ENCODE data around the gene EPB41L2. TPM values are rescaled to one million over a fixed set of nuclear protein-coding genes. Genes with fewer than 3 reads are reported as not detected.

Gene EPB41L2
- total RNA-seq, 1 experiment from 2014 or later, result 74.8 TPM

- no peak overlapping the region for H2AFZ ChIP-seq (ENCODE audit: low read depth, low read length, poor library complexity, severe bottlenecking)
Observed at GRCh38 chr6:131096786-131097185, 33.7 kb upstream of the EPB41L2 start.

GRCh38 chr6:131093334-131093733 lies 30.3 kb upstream of the EPB41L2 start:
- H3K9me3 ChIP-seq (ENCODE audit: control insufficient read depth in 1 of 2, insufficient read depth in 1 of 2, low read depth in 1 of 2, low read length in 2 of 2), result no peaks in the 10 kb centered on the region
- no peaks in the 10 kb centered on the region for H3K9me2 ChIP-seq (ENCODE audit: insufficient read depth)
- ATAC-seq (no peak), DNase-seq (ENCODE audit: low read depth, low spot score) (no peak)
- H3K27ac ChIP-seq (ENCODE audit: low read depth, low read length), result no peak overlapping the region
- no peak overlapping the region for H3K9ac ChIP-seq (ENCODE audit: low read length)
- H2AFZ ChIP-seq (ENCODE audit: low read depth, low read length, poor library complexity, severe bottlenecking), result no peak overlapping the region
- H3K36me3 ChIP-seq (ENCODE audit: control insufficient read depth in 1 of 2, insufficient read depth in 2 of 2, low read length in 2 of 2), result no peaks in the 10 kb centered on the region
- no peaks in the 10 kb centered on the region for H3K27me3 ChIP-seq (ENCODE audit: insufficient read depth, low read length)
- no TSS peak for BruUV-seq (replicated peaks)
- H3K4me2 ChIP-seq (ENCODE audit: low read length), result no peak overlapping the region
- H3K79me2 ChIP-seq (ENCODE audit: insufficient read depth, low read length), result no peaks in the 10 kb centered on the region
- intact Hi-C loops (cut with micrococcal nuclease), result no loop called here
- CTCF ChIA-PET, result no interaction called here
- POLR2A ChIA-PET, result no interaction called here
- RAD21 ChIA-PET (ENCODE audit: low non-redundant PET in 1 of 2, low total read pairs in 2 of 2, uncharacterized antibody in 2 of 2, unreplicated experiment in 2 of 2), result no interaction called here
- H3K4me1 ChIP-seq (ENCODE audit: control insufficient read depth in 1 of 2, insufficient read depth in 2 of 2, low read length in 2 of 2), result no peaks in the 10 kb centered on the region
- no peak overlapping the region for H3K4me3 ChIP-seq (replicated peaks in 1 of 2; ENCODE audit: low read depth in 1 of 2, low read length in 2 of 2)
- H4K20me1 ChIP-seq (ENCODE audit: insufficient read depth), result no peaks in the 10 kb centered on the region
- no peak for TF ChIP-seq CBX3 (IDR thresholded peaks at IDR 0.05; ENCODE audit: low read depth)
- TF ChIP-seq POLR2AphosphoS5 (IDR thresholded peaks at IDR 0.05; ENCODE audit: low read depth, low read length), result no peak
- TF ChIP-seq ZBTB33 (IDR thresholded peaks at IDR 0.05; ENCODE audit: extremely low read depth, insufficient replicate concordance, low read length), result no peak
- TF ChIP-seq YY1 (IDR thresholded peaks at IDR 0.05; ENCODE audit: extremely low read depth, insufficient replicate concordance, low read depth, low read length), result no peak
- TF ChIP-seq MAX (IDR thresholded peaks at IDR 0.05), result no peak
- no peak for TF ChIP-seq SIN3A (IDR thresholded peaks at IDR 0.05; ENCODE audit: low read depth)
- TF ChIP-seq ELF1 (IDR thresholded peaks at IDR 0.05; ENCODE audit: borderline replicate concordance, low read depth), result no peak
- TF ChIP-seq POLR2A (IDR thresholded peaks at IDR 0.05; ENCODE audit: borderline replicate concordance, extremely low read depth, insufficient read depth, insufficient read length), result no peak
- no peak for TF ChIP-seq CTCF (IDR thresholded peaks at IDR 0.05 in 2 of 3, conservative IDR thresholded peaks at IDR 0.05 in 1 of 3; ENCODE audit: borderline replicate concordance in 1 of 3, insufficient read depth in 1 of 3, low read depth in 2 of 3, low read length in 2 of 3)

More at GRCh38 chr6:131096786-131097185, 33.7 kb upstream of the EPB41L2 start:
- Histone ChIP-seq H3K27ac (ENCODE audit: low read depth, low read length) (no peak overlapping the region), H3K4me1 (ENCODE audit: control insufficient read depth in 1 of 2, insufficient read depth in 2 of 2, low read length in 2 of 2) (peaks cover 0 to 2% of the 10 kb centered on the region in 2 experiments; a peak in 2 of 4 replicates), H4K20me1 (ENCODE audit: insufficient read depth) (no peaks in the 10 kb centered on the region), H3K9me2 (ENCODE audit: insufficient read depth) (no peaks in the 10 kb centered on the region), H3K9me3 (ENCODE audit: control insufficient read depth in 1 of 2, insufficient read depth in 1 of 2, low read depth in 1 of 2, low read length in 2 of 2) (no peaks in the 10 kb centered on the region), H3K36me3 (ENCODE audit: control insufficient read depth in 1 of 2, insufficient read depth in 2 of 2, low read length in 2 of 2) (no peaks in the 10 kb centered on the region), H3K4me3 (replicated peaks in 1 of 2; ENCODE audit: low read depth in 1 of 2, low read length in 2 of 2) (no peak overlapping the region), H3K79me2 (ENCODE audit: insufficient read depth, low read length) (no peaks in the 10 kb centered on the region), H3K4me2 (ENCODE audit: low read length) (no peak overlapping the region), H3K27me3 (ENCODE audit: insufficient read depth, low read length) (no peaks in the 10 kb centered on the region), H3K9ac (ENCODE audit: low read length) (no peak overlapping the region)
- BruUV-seq (replicated peaks), result no TSS peak
- ATAC-seq, result no peak
- no peak for DNase-seq (ENCODE audit: low read depth, low spot score)
- RAD21 ChIA-PET (ENCODE audit: low non-redundant PET in 1 of 2, low total read pairs in 2 of 2, uncharacterized antibody in 2 of 2, unreplicated experiment in 2 of 2), result no interaction called here
- POLR2A ChIA-PET, result no interaction called here
- intact Hi-C loops (cut with micrococcal nuclease), result no loop called here
- CTCF ChIA-PET, result no interaction called here
- TF ChIP-seq JUND (IDR thresholded peaks at IDR 0.05), result no peak
- TF ChIP-seq FOSL1 (IDR thresholded peaks at IDR 0.05; ENCODE audit: low read depth), result no peak
- no peak for TF ChIP-seq EZH2 (IDR thresholded peaks at IDR 0.05)
- TF ChIP-seq ZBTB33 (IDR thresholded peaks at IDR 0.05; ENCODE audit: extremely low read depth, insufficient replicate concordance, low read length), result no peak
- TF ChIP-seq CEBPB (IDR thresholded peaks at IDR 0.05; ENCODE audit: low read depth), result no peak
